ENCODE results near the gene CTNNAL1. TPM values are rescaled to one million over a fixed set of nuclear protein-coding genes. Genes with fewer than 3 reads are reported as not detected.
"Not testable (repeated sequence)": the region's sequence is repeated elsewhere in the genome, so short reads cannot be mapped to it uniquely, and the experiment has no call there.

CTNNAL1 gene, protein sequence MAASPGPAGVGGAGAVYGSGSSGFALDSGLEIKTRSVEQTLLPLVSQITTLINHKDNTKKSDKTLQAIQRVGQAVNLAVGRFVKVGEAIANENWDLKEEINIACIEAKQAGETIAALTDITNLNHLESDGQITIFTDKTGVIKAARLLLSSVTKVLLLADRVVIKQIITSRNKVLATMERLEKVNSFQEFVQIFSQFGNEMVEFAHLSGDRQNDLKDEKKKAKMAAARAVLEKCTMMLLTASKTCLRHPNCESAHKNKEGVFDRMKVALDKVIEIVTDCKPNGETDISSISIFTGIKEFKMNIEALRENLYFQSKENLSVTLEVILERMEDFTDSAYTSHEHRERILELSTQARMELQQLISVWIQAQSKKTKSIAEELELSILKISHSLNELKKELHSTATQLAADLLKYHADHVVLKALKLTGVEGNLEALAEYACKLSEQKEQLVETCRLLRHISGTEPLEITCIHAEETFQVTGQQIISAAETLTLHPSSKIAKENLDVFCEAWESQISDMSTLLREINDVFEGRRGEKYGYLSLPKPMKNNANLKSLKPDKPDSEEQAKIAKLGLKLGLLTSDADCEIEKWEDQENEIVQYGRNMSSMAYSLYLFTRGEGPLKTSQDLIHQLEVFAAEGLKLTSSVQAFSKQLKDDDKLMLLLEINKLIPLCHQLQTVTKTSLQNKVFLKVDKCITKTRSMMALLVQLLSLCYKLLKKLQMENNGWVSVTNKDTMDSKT
- 15.9 and 63.4 TPM in 2 replicates for total RNA-seq

DNA sequence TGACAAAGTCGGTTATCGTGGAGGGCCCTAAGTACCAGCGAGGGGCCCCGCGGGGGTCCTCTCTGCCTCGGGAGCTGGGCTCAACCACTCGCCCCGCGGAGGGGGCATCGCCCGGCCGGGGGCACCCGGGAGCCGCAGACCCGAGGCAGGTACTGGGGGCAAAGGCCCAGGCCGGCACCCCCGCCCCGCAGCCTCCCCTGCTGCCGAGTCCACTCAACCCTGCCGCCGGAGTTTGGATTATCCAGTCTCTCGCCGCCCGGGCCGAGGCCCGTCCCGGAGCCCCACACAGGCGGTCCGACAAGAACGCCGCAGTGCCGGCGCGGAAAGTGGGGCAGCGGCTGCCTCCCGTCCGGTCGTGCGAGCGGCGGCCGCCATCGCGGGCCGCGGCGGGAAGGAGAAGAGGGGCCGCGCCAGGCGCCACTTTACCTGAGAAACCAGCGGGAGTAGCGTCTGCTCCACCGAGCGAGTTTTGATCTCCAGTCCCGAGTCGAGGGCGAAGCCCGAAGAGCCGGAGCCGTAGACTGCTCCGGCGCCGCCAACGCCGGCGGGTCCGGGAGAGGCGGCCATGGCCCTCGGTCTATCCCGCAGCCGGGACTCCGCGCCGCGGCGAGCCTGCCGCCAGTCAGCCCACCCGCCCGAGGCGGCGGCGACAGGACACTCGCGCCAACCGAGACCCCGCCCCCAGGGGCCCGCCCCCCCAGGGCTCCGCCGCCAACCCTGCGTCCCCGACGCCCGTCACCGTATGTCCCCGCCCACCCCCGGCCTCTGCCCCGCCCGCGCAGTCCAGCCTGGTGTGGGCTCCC, at the start of gene CTNNAL1:
CTNNAL1 (minus strand) TSS at position 624 of the 803 bp plus-strand sequence; CDS start at position 567, 57 bp downstream.
- H3K4me3 ChIP-seq (ENCODE audit: low read depth, low read length), result peak within 1 kb of the TSS; percentile 54
- H3K27me3 ChIP-seq (ENCODE audit: control insufficient read depth, insufficient read depth, low read length), result no peaks in the 10 kb centered on the region
- FAIRE-seq (no peak), DNase-seq (ENCODE audit: low read depth) (no peak)
- TF ChIP-seq, protein P1, sequence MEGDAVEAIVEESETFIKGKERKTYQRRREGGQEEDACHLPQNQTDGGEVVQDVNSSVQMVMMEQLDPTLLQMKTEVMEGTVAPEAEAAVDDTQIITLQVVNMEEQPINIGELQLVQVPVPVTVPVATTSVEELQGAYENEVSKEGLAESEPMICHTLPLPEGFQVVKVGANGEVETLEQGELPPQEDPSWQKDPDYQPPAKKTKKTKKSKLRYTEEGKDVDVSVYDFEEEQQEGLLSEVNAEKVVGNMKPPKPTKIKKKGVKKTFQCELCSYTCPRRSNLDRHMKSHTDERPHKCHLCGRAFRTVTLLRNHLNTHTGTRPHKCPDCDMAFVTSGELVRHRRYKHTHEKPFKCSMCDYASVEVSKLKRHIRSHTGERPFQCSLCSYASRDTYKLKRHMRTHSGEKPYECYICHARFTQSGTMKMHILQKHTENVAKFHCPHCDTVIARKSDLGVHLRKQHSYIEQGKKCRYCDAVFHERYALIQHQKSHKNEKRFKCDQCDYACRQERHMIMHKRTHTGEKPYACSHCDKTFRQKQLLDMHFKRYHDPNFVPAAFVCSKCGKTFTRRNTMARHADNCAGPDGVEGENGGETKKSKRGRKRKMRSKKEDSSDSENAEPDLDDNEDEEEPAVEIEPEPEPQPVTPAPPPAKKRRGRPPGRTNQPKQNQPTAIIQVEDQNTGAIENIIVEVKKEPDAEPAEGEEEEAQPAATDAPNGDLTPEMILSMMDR (IDR thresholded peaks at IDR 0.05; ENCODE audit: insufficient read depth, low read length, severe bottlenecking), result no peak
- no peaks in the 10 kb centered on the region for H3K36me3 ChIP-seq (ENCODE audit: control insufficient read depth, insufficient read depth, low read length)

DNA sequence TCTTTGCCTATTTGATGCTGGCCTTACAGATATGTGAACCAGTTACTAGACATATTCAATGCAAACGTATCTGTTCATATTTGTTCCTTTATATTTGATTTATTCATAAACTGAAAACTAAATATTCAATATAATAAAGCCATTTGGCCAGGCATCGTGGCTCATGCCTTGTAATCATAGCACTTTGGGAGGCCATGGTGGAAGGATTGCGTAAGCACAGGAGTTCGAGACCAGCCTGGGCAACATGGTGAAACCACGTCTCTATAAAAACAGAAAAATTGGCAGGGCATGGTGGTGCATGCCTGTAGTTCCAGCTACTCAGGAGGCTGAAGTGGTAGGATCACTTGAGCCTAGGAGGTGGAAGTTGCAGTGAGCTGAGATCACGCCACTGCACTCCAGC, 49.2 kb upstream of the CTNNAL1 start:
- Histone ChIP-seq H3K27me3 (ENCODE audit: control insufficient read depth, insufficient read depth, low read length) (no peaks in the 10 kb centered on the region), H3K36me3 (ENCODE audit: control insufficient read depth, insufficient read depth, low read length) (no peaks in the 10 kb centered on the region), H3K4me3 (ENCODE audit: low read depth, low read length) (no peak overlapping the region)
- FAIRE-seq, result no peak
- TF ChIP-seq, protein P1 (IDR thresholded peaks at IDR 0.05; ENCODE audit: insufficient read depth, low read length, severe bottlenecking), result no peak
- no peak for DNase-seq (ENCODE audit: low read depth)

DNA sequence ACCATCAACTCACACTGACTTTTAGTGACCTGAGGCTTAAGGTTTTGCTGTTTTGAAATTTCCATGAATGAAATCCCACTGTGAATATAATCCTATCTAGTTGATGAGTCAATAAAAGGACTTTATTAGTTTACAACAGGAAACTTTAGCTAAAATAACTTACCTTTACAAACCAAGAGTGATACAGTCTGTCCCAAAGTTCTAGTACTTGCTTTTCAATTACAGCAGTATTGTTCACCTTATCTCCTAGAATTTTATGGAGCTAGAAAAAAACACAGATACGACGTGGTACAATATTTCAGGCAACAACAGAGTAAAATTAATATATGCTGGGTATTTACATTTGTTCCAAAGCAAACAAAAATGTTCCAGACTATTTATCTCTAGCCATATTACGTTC, 46.9 kb upstream of the CTNNAL1 start:
- Histone ChIP-seq H3K4me3 (ENCODE audit: low read depth, low read length) (no peak overlapping the region), H3K27me3 (ENCODE audit: control insufficient read depth, insufficient read depth, low read length) (no peaks in the 10 kb centered on the region), H3K36me3 (ENCODE audit: control insufficient read depth, insufficient read depth, low read length) (peaks cover 3% of the 10 kb centered on the region)
- no peak for FAIRE-seq
- TF ChIP-seq, protein P1 (IDR thresholded peaks at IDR 0.05; ENCODE audit: insufficient read depth, low read length, severe bottlenecking), result no peak
- DNase-seq (ENCODE audit: low read depth), result no peak

DNA sequence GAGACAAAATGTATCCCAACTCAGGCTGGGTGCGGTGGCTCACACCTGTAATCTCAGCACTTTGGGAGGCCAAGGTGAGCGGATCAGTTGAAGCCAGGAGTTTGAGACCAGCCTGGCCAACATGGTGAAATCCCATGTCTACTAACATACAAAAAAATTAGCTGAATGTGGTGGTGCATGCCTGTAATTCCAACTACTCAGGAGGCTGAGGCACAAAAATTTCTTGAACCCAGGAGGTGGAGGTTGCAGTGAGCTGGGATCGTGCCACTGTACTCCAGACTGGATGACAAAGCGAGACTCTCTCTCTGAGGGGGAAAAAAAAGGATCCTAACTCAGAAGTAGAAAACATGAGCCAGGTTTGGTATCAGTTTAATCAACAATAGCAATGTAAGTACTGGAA, 39.8 kb upstream of the CTNNAL1 start:
- FAIRE-seq; H3K27me3 ChIP-seq (ENCODE audit: control insufficient read depth, insufficient read depth, low read length); H3K4me3 ChIP-seq (ENCODE audit: low read depth, low read length); DNase-seq (ENCODE audit: low read depth): not testable (repeated sequence)
- peaks cover 14% of the 10 kb centered on the region for H3K36me3 ChIP-seq (ENCODE audit: control insufficient read depth, insufficient read depth, low read length)

DNA sequence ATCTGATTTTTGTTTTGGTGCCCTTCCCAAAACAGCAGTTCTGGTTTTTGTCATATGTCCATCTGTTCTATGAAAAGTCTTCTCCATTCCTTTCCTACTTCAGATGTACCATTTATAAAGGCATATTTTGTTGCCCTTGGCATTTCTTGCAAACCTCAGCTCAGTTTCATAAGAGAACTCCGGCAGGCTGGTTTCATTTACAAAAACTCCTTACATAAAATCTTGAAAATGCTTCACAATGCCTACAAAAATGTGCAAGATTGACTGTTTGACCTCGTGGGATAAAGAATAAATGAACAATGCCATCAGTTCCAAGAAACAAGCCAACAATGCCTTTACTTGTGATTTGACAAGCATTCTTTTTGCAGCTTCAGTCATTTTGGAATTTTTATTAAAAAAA, 39.1 kb upstream of the CTNNAL1 start:
- H3K4me3 ChIP-seq (ENCODE audit: low read depth, low read length), result no peak overlapping the region
- H3K36me3 ChIP-seq (ENCODE audit: control insufficient read depth, insufficient read depth, low read length), result peaks cover 14% of the 10 kb centered on the region
- FAIRE-seq, result no peak
- H3K27me3 ChIP-seq (ENCODE audit: control insufficient read depth, insufficient read depth, low read length), result no peaks in the 10 kb centered on the region
- DNase-seq (ENCODE audit: low read depth), result no peak
- TF ChIP-seq, protein P1 (IDR thresholded peaks at IDR 0.05; ENCODE audit: insufficient read depth, low read length, severe bottlenecking), result no peak

DNA sequence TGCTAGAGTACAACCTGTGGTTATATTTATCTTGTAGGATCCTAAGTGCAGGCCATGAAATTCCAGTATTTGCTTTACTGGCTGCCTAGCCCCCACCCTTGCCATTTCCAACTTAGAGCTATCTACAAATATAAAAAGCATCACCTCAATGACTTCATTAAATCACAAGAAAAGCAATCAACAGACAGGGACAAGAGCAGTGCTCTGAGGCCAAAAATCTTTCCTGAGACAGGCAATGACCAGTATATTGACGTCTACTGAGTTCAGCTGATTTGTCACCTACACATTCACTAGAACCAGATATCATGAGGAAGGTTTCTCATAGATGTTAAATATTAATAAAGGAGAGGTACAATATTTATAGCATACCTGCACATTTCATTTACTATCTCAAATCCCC, 38.4 kb upstream of the CTNNAL1 start:
- no peaks in the 10 kb centered on the region for H3K27me3 ChIP-seq (ENCODE audit: control insufficient read depth, insufficient read depth, low read length)
- H3K4me3 ChIP-seq (ENCODE audit: low read depth, low read length), result no peak overlapping the region
- DNase-seq (ENCODE audit: low read depth) (no peak), FAIRE-seq (no peak)
- peaks cover 13% of the 10 kb centered on the region for H3K36me3 ChIP-seq (ENCODE audit: control insufficient read depth, insufficient read depth, low read length)
- TF ChIP-seq, protein P1 (IDR thresholded peaks at IDR 0.05; ENCODE audit: insufficient read depth, low read length, severe bottlenecking), result no peak

Measured in bronchial epithelial cell (primary cell).